ENCODE data around the gene CA10. TPM values are rescaled to one million over a fixed set of nuclear protein-coding genes. Genes with fewer than 3 reads are reported as not detected.

The CA10 gene
- total RNA-seq, 1 experiment from 2014 or later: not detected

- Histone ChIP-seq H3K4me3 (ENCODE audit: low read depth, low read length) (no peak overlapping the region), H3K9me3 (no peaks in the 10 kb centered on the region; the same call in 1 of the 2 replicates), H3K36me3 (ENCODE audit: control insufficient read depth, insufficient read depth, low read length) (no peaks in the 10 kb centered on the region), H3K27me3 (replicated peaks; ENCODE audit: control insufficient read depth, insufficient read depth, low read length) (no peaks in the 10 kb centered on the region), H3K4me1 (no peaks in the 10 kb centered on the region)
- Mint-ChIP-seq H3K4me3 (ENCODE audit: unreplicated experiment) (no peak overlapping the region), H3K27me3 (ENCODE audit: insufficient read depth, unreplicated experiment) (peaks cover 4% of the 10 kb centered on the region), H3K4me1 (ENCODE audit: low read depth, unreplicated experiment) (no peaks in the 10 kb centered on the region), H3K9me3 (ENCODE audit: unreplicated experiment) (no peaks in the 10 kb centered on the region), H3K27ac (ENCODE audit: unreplicated experiment) (no peak overlapping the region), H3K36me3 (ENCODE audit: insufficient read depth, unreplicated experiment) (no peaks in the 10 kb centered on the region)
- no peak for DNase-seq
- POLR2A ChIA-PET: no interaction called here
- no peak for TF ChIP-seq CTCF (IDR thresholded peaks at IDR 0.05; ENCODE audit: insufficient read depth in 1 of 2, low read depth in 1 of 2, low read length in 1 of 2, severe bottlenecking in 1 of 2, unreplicated experiment in 1 of 2)
- no TSS peak for BruUV-seq (replicated peaks)
- CTCF ChIA-PET: no interaction called here
- intact Hi-C loops (cut with micrococcal nuclease; ENCODE audit: unreplicated experiment): no loop called here
Observed at GRCh38 chr17:52159246-52160135, 977 bp upstream of the CA10 start.

- intact Hi-C loops (cut with micrococcal nuclease; ENCODE audit: unreplicated experiment): no loop called here
Observed at GRCh38 chr17:52157603-52158449, 688 bp downstream of the CA10 start.

More at GRCh38 chr17:52157603-52158449, 688 bp downstream of the CA10 start:
- ChIA-PET CTCF (no interaction called here), POLR2A (no interaction called here)
- no peaks in the 10 kb centered on the region for H3K9me3 Mint-ChIP-seq (ENCODE audit: unreplicated experiment)
- H3K36me3 Mint-ChIP-seq (ENCODE audit: insufficient read depth, unreplicated experiment): no peaks in the 10 kb centered on the region
- no peak overlapping the region for H3K4me3 Mint-ChIP-seq (ENCODE audit: unreplicated experiment)
- H3K4me3 ChIP-seq (ENCODE audit: low read depth, low read length): no peak overlapping the region
- no peak for DNase-seq
- no peaks in the 10 kb centered on the region; the same call in 1 of the 2 replicates for H3K9me3 ChIP-seq
- no peaks in the 10 kb centered on the region for H3K36me3 ChIP-seq (ENCODE audit: control insufficient read depth, insufficient read depth, low read length)
- no peak overlapping the region for H3K27ac Mint-ChIP-seq (ENCODE audit: unreplicated experiment)
- H3K4me1 Mint-ChIP-seq (ENCODE audit: low read depth, unreplicated experiment): no peaks in the 10 kb centered on the region
- H3K4me1 ChIP-seq: no peaks in the 10 kb centered on the region
- no TSS peak for BruUV-seq (replicated peaks)
- no peaks in the 10 kb centered on the region for H3K27me3 ChIP-seq (replicated peaks; ENCODE audit: control insufficient read depth, insufficient read depth, low read length)
- TF ChIP-seq CTCF (IDR thresholded peaks at IDR 0.05; ENCODE audit: insufficient read depth in 1 of 2, low read depth in 1 of 2, low read length in 1 of 2, severe bottlenecking in 1 of 2, unreplicated experiment in 1 of 2): no peak
- H3K27me3 Mint-ChIP-seq (ENCODE audit: insufficient read depth, unreplicated experiment): peaks cover 4% of the 10 kb centered on the region

All from Caco-2 (cell line).